Measurements from ENCODE around the gene TTC7B.

The TTC7B gene

GRCh38 chr14:90509403-90509802 lies 306.8 kb downstream of the TTC7B start:
- no peak for DNase-seq (ENCODE audit: low spot score)

- DNase-seq (ENCODE audit: low spot score): no peak
Measured at GRCh38 chr14:90508536-90509254, 307.5 kb downstream of the TTC7B start.

- DNase-seq (ENCODE audit: low spot score): no peak
Measured at GRCh38 chr14:90508036-90508435, 308.2 kb downstream of the TTC7B start.

GRCh38 chr14:90507428-90507827 lies 308.8 kb downstream of the TTC7B start:
- no peak for DNase-seq (ENCODE audit: low spot score)

- no peak for DNase-seq (ENCODE audit: low spot score)
Measured at GRCh38 chr14:90506748-90507147, 309.5 kb downstream of the TTC7B start.

- no peak for DNase-seq (ENCODE audit: low spot score)
Measured at GRCh38 chr14:90505531-90505930, 310.7 kb downstream of the TTC7B start.

- no peak for DNase-seq (ENCODE audit: low spot score)
Measured at GRCh38 chr14:90504643-90505042, 311.6 kb downstream of the TTC7B start.

GRCh38 chr14:90503582-90503981 lies 312.6 kb downstream of the TTC7B start:
- no peak for DNase-seq (ENCODE audit: low spot score)

- no peak for DNase-seq (ENCODE audit: low spot score)
Measured at GRCh38 chr14:90502760-90503159, 313.5 kb downstream of the TTC7B start.

- DNase-seq (ENCODE audit: low spot score): no peak
Measured at GRCh38 chr14:90500665-90501370, 315.4 kb downstream of the TTC7B start.

- no peak for DNase-seq (ENCODE audit: low spot score)
Measured at GRCh38 chr14:90499908-90500664, 316.1 kb downstream of the TTC7B start.

- DNase-seq (ENCODE audit: low spot score): no peak
Measured at GRCh38 chr14:90499121-90499520, 317.1 kb downstream of the TTC7B start.

- DNase-seq (ENCODE audit: low spot score): no peak
Measured at GRCh38 chr14:90498198-90498597, 318.0 kb downstream of the TTC7B start.

GRCh38 chr14:90496379-90496778 lies 319.9 kb downstream of the TTC7B start:
- DNase-seq (ENCODE audit: low spot score): no peak

GRCh38 chr14:90495357-90496276 lies 320.6 kb downstream of the TTC7B start:
- DNase-seq (ENCODE audit: low spot score): no peak

GRCh38 chr14:90491911-90492531 lies 324.2 kb downstream of the TTC7B start:
- no peak for DNase-seq (ENCODE audit: low spot score)

- peak; percentile 51 for DNase-seq (ENCODE audit: low spot score)
Measured at GRCh38 chr14:90491221-90491885, 324.9 kb downstream of the TTC7B start.

- no peak for DNase-seq (ENCODE audit: low spot score)
Measured at GRCh38 chr14:90490720-90491050, 325.5 kb downstream of the TTC7B start.

GRCh38 chr14:90489916-90490719 lies 326.1 kb downstream of the TTC7B start:
- DNase-seq (ENCODE audit: low spot score): peak; percentile 14

- DNase-seq (ENCODE audit: low spot score): no peak
Measured at GRCh38 chr14:90489306-90489705, 326.9 kb downstream of the TTC7B start.

All from pons (tissue), 1 donor.